Measurements from ENCODE around the gene ZNF692. TPM values are rescaled to one million over a fixed set of nuclear protein-coding genes. Genes with fewer than 3 reads are reported as not detected.

ZNF692 gene
- total RNA-seq, 1 donor from 2014 or later = 26.8 TPM

- peaks cover 28% of the 10 kb centered on the region for H3K4me1 Mint-ChIP-seq (ENCODE audit: unreplicated experiment)
- peaks cover 21% of the 10 kb centered on the region for H3K27me3 Mint-ChIP-seq (ENCODE audit: unreplicated experiment)
- no peak for TF ChIP-seq CTCF (IDR thresholded peaks at IDR 0.05; ENCODE audit: unreplicated experiment)
- H3K36me3 Mint-ChIP-seq (ENCODE audit: low read depth, unreplicated experiment) = peaks cover 52% of the 10 kb centered on the region
- peak overlapping the region; percentile 45 for H3K27ac Mint-ChIP-seq (ENCODE audit: unreplicated experiment)
- no peak for DNase-seq (ENCODE audit: low spot score)
- H3K9me3 Mint-ChIP-seq (ENCODE audit: unreplicated experiment) = no peaks in the 10 kb centered on the region
- peak overlapping the region; percentile 72 for H3K4me3 Mint-ChIP-seq (ENCODE audit: unreplicated experiment)
Observed at GRCh38 chr1:248811514-248812490, 47.1 kb downstream of the ZNF692 start.

- Mint-ChIP-seq H3K4me3 (ENCODE audit: unreplicated experiment) (peak overlapping the region; percentile 51), H3K27ac (ENCODE audit: unreplicated experiment) (peak overlapping the region; percentile 18), H3K36me3 (ENCODE audit: low read depth, unreplicated experiment) (peaks cover 46% of the 10 kb centered on the region), H3K27me3 (ENCODE audit: unreplicated experiment) (peaks cover 19% of the 10 kb centered on the region), H3K9me3 (ENCODE audit: unreplicated experiment) (no peaks in the 10 kb centered on the region), H3K4me1 (ENCODE audit: unreplicated experiment) (peaks cover 19% of the 10 kb centered on the region)
- TF ChIP-seq CTCF (IDR thresholded peaks at IDR 0.05; ENCODE audit: unreplicated experiment) = no peak
- no peak for DNase-seq (ENCODE audit: low spot score)
Observed at GRCh38 chr1:248810727-248811513, 48.0 kb downstream of the ZNF692 start.

GRCh38 chr1:248810000-248810726 lies 48.7 kb downstream of the ZNF692 start:
- Mint-ChIP-seq H3K27me3 (ENCODE audit: unreplicated experiment) (peaks cover 20% of the 10 kb centered on the region), H3K27ac (ENCODE audit: unreplicated experiment) (no peak overlapping the region), H3K9me3 (ENCODE audit: unreplicated experiment) (no peaks in the 10 kb centered on the region), H3K36me3 (ENCODE audit: low read depth, unreplicated experiment) (peaks cover 40% of the 10 kb centered on the region), H3K4me1 (ENCODE audit: unreplicated experiment) (peaks cover 13% of the 10 kb centered on the region), H3K4me3 (ENCODE audit: unreplicated experiment) (peak overlapping the region; percentile 44)
- TF ChIP-seq CTCF (IDR thresholded peaks at IDR 0.05; ENCODE audit: unreplicated experiment) = no peak
- no peak for DNase-seq (ENCODE audit: low spot score)

- peaks cover 11% of the 10 kb centered on the region for H3K4me1 Mint-ChIP-seq (ENCODE audit: unreplicated experiment)
- H3K27ac Mint-ChIP-seq (ENCODE audit: unreplicated experiment) = no peak overlapping the region
- peaks cover 22% of the 10 kb centered on the region for H3K27me3 Mint-ChIP-seq (ENCODE audit: unreplicated experiment)
- H3K36me3 Mint-ChIP-seq (ENCODE audit: low read depth, unreplicated experiment) = peaks cover 33% of the 10 kb centered on the region
- peaks cover 1% of the 10 kb centered on the region for H3K9me3 Mint-ChIP-seq (ENCODE audit: unreplicated experiment)
- no peak overlapping the region for H3K4me3 Mint-ChIP-seq (ENCODE audit: unreplicated experiment)
- DNase-seq (ENCODE audit: low spot score) = no peak
- no peak for TF ChIP-seq CTCF (IDR thresholded peaks at IDR 0.05; ENCODE audit: unreplicated experiment)
Observed at GRCh38 chr1:248808876-248809275, 50.0 kb downstream of the ZNF692 start.

Data from endothelial cell (in vitro differentiated cells).